HG03558 (cell line): ENCODE data around the gene FAM53B.
A peak's percentile ranks its signal among the peaks of the same experiment; 100 is the strongest.

Source experiments
- ATAC-seq: cut with Tn5 transposase; IDR thresholded peaks from one replicate; pipeline ENCODE4 v1.9.1; 2021; ENCODE audit warnings: moderate number of reproducible peaks; ENCODE audit not compliant: unreplicated experiment; ENCODE audit errors: extremely low read depth

FAM53B gene

GRCh38 chr10:124698545-124699469, 45.4 kb downstream of the FAM53B start:
- no peak for ATAC-seq

GRCh38 chr10:124697837-124698544, 46.2 kb downstream of the FAM53B start:
- no peak for ATAC-seq

- ATAC-seq: no peak
These were observed 46.7 kb downstream of the FAM53B start for GRCh38 chr10:124697443-124697836.

GRCh38 chr10:124696446-124697392, 47.5 kb downstream of the FAM53B start:
- ATAC-seq: peak; percentile 38

- no peak for ATAC-seq
These were observed 48.9 kb downstream of the FAM53B start for GRCh38 chr10:124695259-124695658.

GRCh38 chr10:124694481-124695220, 49.5 kb downstream of the FAM53B start:
- ATAC-seq: no peak

- ATAC-seq: no peak
These were observed 50.3 kb downstream of the FAM53B start for GRCh38 chr10:124693801-124694416.

GRCh38 chr10:124693396-124693795, 50.8 kb downstream of the FAM53B start:
- no peak for ATAC-seq

- ATAC-seq: no peak
These were observed 52.1 kb downstream of the FAM53B start for GRCh38 chr10:124692100-124692446.

GRCh38 chr10:124691421-124692099, 52.6 kb downstream of the FAM53B start:
- no peak for ATAC-seq

- no peak for ATAC-seq
These were observed 53.2 kb downstream of the FAM53B start for GRCh38 chr10:124691002-124691401.

- ATAC-seq: no peak
These were observed 54.2 kb downstream of the FAM53B start for GRCh38 chr10:124689911-124690498.

GRCh38 chr10:124688889-124689670, 55.1 kb downstream of the FAM53B start:
- peak; percentile 91 for ATAC-seq

- no peak for ATAC-seq
These were observed 55.8 kb downstream of the FAM53B start for GRCh38 chr10:124688386-124688785.

GRCh38 chr10:124686707-124687376, 57.3 kb downstream of the FAM53B start:
- no peak for ATAC-seq

- no peak for ATAC-seq
These were observed 58.9 kb downstream of the FAM53B start for GRCh38 chr10:124685261-124685660.

GRCh38 chr10:124683814-124684213, 60.4 kb downstream of the FAM53B start:
- ATAC-seq: no peak
